Astrocyte of the cerebellum (primary cell): ENCODE results near the gene NEAT1.

Source experiments
- DNase-seq: peaks from one replicate; pipeline ENCODE4 v3.0.0-alpha.2; 2011; ENCODE audit warnings: low read depth
- H3K4me3 ChIP-seq: 2 replicates; pipeline ENCODE4 v1.5.1; 2011; ENCODE audit warnings: mild to moderate bottlenecking, low read depth, low read length, moderate library complexity
- CTCF ChIP-seq: IDR thresholded peaks from 2 replicates; pipeline ENCODE4 v1.5.1; 2012; ENCODE audit warnings: low read length, low read depth, moderate library complexity, mild to moderate bottlenecking; ENCODE audit errors: missing control alignments
- in situ Hi-C: cut with HindIII; loops from 2 replicates; pipeline ENCODE4 v1.10.0; 2017; ENCODE audit warnings: low sequenced_read_pairs

NEAT1 gene

GRCh38 chr11:65431451-65432099 is 9.0 kb downstream of the NEAT1 start:
- no peak for TF ChIP-seq CTCF
- H3K4me3 ChIP-seq = peak overlapping the region; percentile 96
- in situ Hi-C loops = no loop called here
- no peak for DNase-seq

GRCh38 chr11:65432100-65432650 is 9.6 kb downstream of the NEAT1 start:
- no peak for TF ChIP-seq CTCF
- DNase-seq = no peak
- in situ Hi-C loops = no loop called here
- H3K4me3 ChIP-seq = peak overlapping the region; percentile 96

GRCh38 chr11:65432686-65433582 is 10.3 kb downstream of the NEAT1 start:
- in situ Hi-C loops = no loop called here
- TF ChIP-seq CTCF = peak; percentile 6
- no peak for DNase-seq
- peak overlapping the region; percentile 19 for H3K4me3 ChIP-seq

GRCh38 chr11:65433657-65434056 is 11.1 kb downstream of the NEAT1 start:
- H3K4me3 ChIP-seq = peak overlapping the region; percentile 17

GRCh38 chr11:65434057-65434666 is 11.6 kb downstream of the NEAT1 start:
- in situ Hi-C loops = no loop called here
- DNase-seq = no peak
- TF ChIP-seq CTCF = no peak
- peak overlapping the region; percentile 17 for H3K4me3 ChIP-seq

More at GRCh38 chr11:65433657-65434056, 11.1 kb downstream of the NEAT1 start:
- no peak for DNase-seq
- in situ Hi-C loops = no loop called here
- TF ChIP-seq CTCF = no peak
